HL-60 (cell line): ENCODE results near the gene CALM3.
A peak's percentile ranks its signal among the peaks of the same experiment; 100 is the strongest.

ENCODE experiments used
- DNase-seq, 2 experiments: peaks; one replicate each; pipeline ENCODE4 v3.0.0-alpha.2; 2010 to 2020; ENCODE audit warnings: low read depth in 1 of 2, low spot score in 1 of 2
- H3K27ac ChIP-seq: fragments of 250-450 bp; sonication (Bioruptor Pico); replicated peaks from 2 replicates; pipeline ENCODE4 v1.5.1; 2020; ENCODE audit warnings: mild to moderate bottlenecking, moderate library complexity
- H3K27me3 ChIP-seq: fragments of 250-450 bp; sonication (Bioruptor Pico); 2 replicates; pipeline ENCODE4 v1.5.1; 2021; ENCODE audit warnings: mild to moderate bottlenecking, moderate library complexity; ENCODE audit not compliant: insufficient read depth, poor library complexity, severe bottlenecking
- H3K4me3 ChIP-seq: replicated peaks from 2 replicates; pipeline ENCODE4 v1.5.1; 2011; ENCODE audit warnings: mild to moderate bottlenecking, control low read depth, low read length; ENCODE audit not compliant: insufficient read depth
- GABPA ChIP-seq: IDR thresholded peaks from 2 replicates; pipeline ENCODE4 v1.6.1; 2012; ENCODE audit warnings: low read depth
- POLR2AphosphoS5 ChIP-seq: IDR thresholded peaks from 2 replicates; pipeline ENCODE4 v1.6.1; 2012; ENCODE audit warnings: low read depth
- SPI1 ChIP-seq: IDR thresholded peaks from 2 replicates; pipeline ENCODE4 v1.6.1; 2012; ENCODE audit warnings: low read depth, mild to moderate bottlenecking, borderline replicate concordance
- TF ChIP-seq, protein P1 (sequence below): IDR thresholded peaks from one replicate; pipeline ENCODE4 v1.5.1; 2011; ENCODE audit warnings: low read length, control low read depth, inconsistent platforms; ENCODE audit not compliant: insufficient read depth
- TF ChIP-seq, protein P2 (sequence below): IDR thresholded peaks from 2 replicates; pipeline ENCODE4 v1.6.1; 2012; ENCODE audit warnings: low read depth; ENCODE audit not compliant: insufficient replicate concordance

The CALM3 gene

DNA sequence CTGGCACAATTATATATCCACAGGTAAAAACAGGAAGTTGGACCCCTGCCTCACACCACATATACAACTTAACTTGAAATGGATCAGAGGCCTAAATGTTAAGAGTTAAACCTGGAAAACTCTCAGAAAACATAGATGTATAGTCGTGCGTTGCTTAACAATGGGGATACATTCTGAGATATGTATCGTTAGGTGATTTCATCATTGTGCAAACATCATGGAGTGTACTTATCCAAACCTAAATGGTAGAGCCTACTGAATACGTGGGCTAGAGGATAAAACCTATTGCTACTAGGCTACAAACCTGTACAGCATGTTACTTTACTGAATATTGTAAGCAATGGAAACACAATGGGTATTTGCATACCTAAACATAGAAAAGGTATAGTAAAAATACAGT is 14.8 kb upstream of the CALM3 start:
- Histone ChIP-seq H3K27me3 (no peaks in the 10 kb centered on the region), H3K27ac (no peak overlapping the region), H3K4me3 (no peak overlapping the region)
- no peak for DNase-seq
- 0 out of 2 replicates have a peak, but pooled peaks have one; percentile 19 for TF ChIP-seq SPI1
- TF ChIP-seq GABPA = no peak

DNA sequence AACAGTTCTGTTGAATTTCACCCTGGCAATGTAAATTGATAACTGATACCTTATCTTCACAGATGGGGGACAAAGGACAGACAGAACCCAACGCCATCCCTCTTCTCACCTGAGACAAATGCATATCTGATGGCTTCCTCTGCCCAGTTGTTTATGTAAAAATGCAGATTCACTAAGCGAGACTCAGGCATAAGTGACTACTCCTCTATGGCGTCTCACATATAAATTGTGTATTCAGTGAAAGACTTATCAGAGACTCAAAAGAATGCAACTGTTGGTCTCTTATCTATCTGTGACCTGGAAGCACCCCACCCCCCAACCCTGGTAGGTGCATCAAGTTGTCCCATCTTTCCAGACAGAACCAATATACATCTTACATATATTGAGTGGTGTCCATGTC is 13.3 kb upstream of the CALM3 start:
- Histone ChIP-seq H3K4me3 (no peak overlapping the region), H3K27me3 (no peaks in the 10 kb centered on the region), H3K27ac (no peak overlapping the region)
- DNase-seq = no peak
- TF ChIP-seq SPI1 (no peak), POLR2AphosphoS5 (no peak), GABPA (no peak)
- TF ChIP-seq, protein P1, sequence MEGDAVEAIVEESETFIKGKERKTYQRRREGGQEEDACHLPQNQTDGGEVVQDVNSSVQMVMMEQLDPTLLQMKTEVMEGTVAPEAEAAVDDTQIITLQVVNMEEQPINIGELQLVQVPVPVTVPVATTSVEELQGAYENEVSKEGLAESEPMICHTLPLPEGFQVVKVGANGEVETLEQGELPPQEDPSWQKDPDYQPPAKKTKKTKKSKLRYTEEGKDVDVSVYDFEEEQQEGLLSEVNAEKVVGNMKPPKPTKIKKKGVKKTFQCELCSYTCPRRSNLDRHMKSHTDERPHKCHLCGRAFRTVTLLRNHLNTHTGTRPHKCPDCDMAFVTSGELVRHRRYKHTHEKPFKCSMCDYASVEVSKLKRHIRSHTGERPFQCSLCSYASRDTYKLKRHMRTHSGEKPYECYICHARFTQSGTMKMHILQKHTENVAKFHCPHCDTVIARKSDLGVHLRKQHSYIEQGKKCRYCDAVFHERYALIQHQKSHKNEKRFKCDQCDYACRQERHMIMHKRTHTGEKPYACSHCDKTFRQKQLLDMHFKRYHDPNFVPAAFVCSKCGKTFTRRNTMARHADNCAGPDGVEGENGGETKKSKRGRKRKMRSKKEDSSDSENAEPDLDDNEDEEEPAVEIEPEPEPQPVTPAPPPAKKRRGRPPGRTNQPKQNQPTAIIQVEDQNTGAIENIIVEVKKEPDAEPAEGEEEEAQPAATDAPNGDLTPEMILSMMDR = no peak
- TF ChIP-seq, protein P2, sequence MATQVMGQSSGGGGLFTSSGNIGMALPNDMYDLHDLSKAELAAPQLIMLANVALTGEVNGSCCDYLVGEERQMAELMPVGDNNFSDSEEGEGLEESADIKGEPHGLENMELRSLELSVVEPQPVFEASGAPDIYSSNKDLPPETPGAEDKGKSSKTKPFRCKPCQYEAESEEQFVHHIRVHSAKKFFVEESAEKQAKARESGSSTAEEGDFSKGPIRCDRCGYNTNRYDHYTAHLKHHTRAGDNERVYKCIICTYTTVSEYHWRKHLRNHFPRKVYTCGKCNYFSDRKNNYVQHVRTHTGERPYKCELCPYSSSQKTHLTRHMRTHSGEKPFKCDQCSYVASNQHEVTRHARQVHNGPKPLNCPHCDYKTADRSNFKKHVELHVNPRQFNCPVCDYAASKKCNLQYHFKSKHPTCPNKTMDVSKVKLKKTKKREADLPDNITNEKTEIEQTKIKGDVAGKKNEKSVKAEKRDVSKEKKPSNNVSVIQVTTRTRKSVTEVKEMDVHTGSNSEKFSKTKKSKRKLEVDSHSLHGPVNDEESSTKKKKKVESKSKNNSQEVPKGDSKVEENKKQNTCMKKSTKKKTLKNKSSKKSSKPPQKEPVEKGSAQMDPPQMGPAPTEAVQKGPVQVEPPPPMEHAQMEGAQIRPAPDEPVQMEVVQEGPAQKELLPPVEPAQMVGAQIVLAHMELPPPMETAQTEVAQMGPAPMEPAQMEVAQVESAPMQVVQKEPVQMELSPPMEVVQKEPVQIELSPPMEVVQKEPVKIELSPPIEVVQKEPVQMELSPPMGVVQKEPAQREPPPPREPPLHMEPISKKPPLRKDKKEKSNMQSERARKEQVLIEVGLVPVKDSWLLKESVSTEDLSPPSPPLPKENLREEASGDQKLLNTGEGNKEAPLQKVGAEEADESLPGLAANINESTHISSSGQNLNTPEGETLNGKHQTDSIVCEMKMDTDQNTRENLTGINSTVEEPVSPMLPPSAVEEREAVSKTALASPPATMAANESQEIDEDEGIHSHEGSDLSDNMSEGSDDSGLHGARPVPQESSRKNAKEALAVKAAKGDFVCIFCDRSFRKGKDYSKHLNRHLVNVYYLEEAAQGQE = no peak

DNA sequence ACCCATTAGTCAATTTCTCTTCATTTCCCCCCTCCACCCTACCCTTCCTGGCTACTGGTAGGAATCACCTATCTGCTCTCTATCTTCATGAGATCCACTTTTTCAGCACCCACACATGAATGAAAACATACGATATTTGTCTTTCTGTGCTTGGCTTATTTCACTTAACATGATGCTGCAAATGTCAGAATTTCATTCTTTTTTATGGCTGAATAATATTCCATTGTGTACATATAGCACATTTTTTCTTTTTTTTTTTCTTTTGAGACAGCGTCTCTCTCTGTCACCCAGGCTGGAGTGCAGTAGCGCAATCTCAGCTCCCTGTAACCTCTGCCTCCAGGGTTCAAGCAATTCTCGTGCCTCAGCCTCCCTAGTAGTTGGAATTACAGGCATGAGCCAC is 9.9 kb upstream of the CALM3 start:
- Histone ChIP-seq H3K4me3 (no peak overlapping the region), H3K27me3 (no peaks in the 10 kb centered on the region), H3K27ac (no peak overlapping the region)
- DNase-seq = no peak
- TF ChIP-seq, protein P2 = no peak
- TF ChIP-seq GABPA = no peak
- no peak for TF ChIP-seq POLR2AphosphoS5
- TF ChIP-seq, protein P1 = no peak
- no peak for TF ChIP-seq SPI1

DNA sequence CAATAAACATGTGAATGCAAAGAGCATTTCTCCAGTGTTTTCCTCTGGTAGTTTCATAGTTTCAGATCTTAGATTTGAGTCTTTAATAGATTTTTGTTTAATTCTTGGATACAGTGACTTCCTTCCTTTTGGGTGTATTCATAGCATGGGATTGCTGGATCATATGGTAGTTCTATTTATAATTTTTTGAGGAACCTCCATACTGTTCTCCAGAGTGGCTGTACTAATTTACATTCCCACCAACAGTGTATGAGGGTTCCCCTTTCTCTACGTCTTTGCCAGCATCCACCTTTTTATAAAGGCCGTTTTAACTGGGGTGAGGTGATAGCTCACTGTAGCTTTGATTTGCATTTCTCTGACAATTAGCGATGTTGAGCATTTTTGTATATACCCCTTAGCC is 9.3 kb upstream of the CALM3 start:
- Histone ChIP-seq H3K27me3 (no peaks in the 10 kb centered on the region), H3K27ac (no peak overlapping the region), H3K4me3 (no peak overlapping the region)
- no peak for DNase-seq
- TF ChIP-seq POLR2AphosphoS5 = no peak
- TF ChIP-seq, protein P1 = no peak
- TF ChIP-seq, protein P2 = no peak
- TF ChIP-seq SPI1 = no peak
- no peak for TF ChIP-seq GABPA
